Upper lobe of left lung (tissue), 4 donors: ENCODE measurements around the gene SLF2.

Experiments
- EP300 ChIP-seq, 4 donors: sonication (generic); formaldehyde crosslinking; IDR thresholded peaks; one replicate each; pipeline ENCODE4 v1.5.1; 2017; ENCODE audit warnings: antibody characterized with exemption in 4 of 4, control low read depth in 2 of 4
- POLR2A ChIP-seq, 4 donors: fragments of 450-650 bp; IDR thresholded peaks; one replicate each; pipeline ENCODE4 v1.5.1; 2016 to 2017; ENCODE audit warnings: antibody characterized with exemption in 4 of 4, mild to moderate bottlenecking in 2 of 4
- POLR2AphosphoS5 ChIP-seq, 2 donors: sonication (generic); formaldehyde crosslinking; IDR thresholded peaks; one replicate each; pipeline ENCODE4 v1.5.1; 2017; ENCODE audit warnings: antibody characterized with exemption in 2 of 2
- TF ChIP-seq, protein P1 (sequence below), 6 experiments: fragments of 450-650 bp in 4 of 6; fragments of 200-600 bp in 2 of 6; sonication (generic) in 2 of 6; IDR thresholded peaks; one replicate each; pipeline ENCODE4 v1.5.1; 2016 to 2019; ENCODE audit warnings: antibody characterized with exemption in 6 of 6

DNA sequence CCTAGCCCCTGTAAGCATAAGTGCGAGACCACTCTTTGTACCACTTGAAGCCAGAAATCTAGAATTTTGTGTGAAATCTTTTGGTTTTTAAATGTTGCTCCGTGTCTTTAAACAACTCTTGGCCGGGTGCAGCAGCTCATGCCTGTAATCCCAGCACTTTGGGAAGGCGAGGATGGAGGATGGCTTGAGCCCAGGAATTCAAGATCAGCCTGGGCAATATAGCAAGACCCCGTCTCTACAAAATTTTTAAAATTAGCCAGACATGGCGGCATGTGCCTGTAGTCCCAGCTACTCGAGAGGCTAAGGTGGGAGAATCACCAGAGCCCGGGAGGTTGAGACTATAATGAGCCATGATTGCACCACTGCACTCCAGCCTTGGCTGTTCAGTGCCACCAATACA lies 4.4 kb upstream of the SLF2 start:
- TF ChIP-seq, protein P1, sequence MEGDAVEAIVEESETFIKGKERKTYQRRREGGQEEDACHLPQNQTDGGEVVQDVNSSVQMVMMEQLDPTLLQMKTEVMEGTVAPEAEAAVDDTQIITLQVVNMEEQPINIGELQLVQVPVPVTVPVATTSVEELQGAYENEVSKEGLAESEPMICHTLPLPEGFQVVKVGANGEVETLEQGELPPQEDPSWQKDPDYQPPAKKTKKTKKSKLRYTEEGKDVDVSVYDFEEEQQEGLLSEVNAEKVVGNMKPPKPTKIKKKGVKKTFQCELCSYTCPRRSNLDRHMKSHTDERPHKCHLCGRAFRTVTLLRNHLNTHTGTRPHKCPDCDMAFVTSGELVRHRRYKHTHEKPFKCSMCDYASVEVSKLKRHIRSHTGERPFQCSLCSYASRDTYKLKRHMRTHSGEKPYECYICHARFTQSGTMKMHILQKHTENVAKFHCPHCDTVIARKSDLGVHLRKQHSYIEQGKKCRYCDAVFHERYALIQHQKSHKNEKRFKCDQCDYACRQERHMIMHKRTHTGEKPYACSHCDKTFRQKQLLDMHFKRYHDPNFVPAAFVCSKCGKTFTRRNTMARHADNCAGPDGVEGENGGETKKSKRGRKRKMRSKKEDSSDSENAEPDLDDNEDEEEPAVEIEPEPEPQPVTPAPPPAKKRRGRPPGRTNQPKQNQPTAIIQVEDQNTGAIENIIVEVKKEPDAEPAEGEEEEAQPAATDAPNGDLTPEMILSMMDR (IDR thresholded peaks at IDR 0.05): no peak
- TF ChIP-seq POLR2A (IDR thresholded peaks at IDR 0.05) (no peak), POLR2AphosphoS5 (IDR thresholded peaks at IDR 0.05) (no peak), EP300 (IDR thresholded peaks at IDR 0.05) (no peak)
